Endodermal cell (in vitro differentiated cells): Measurements from ENCODE around the gene MKLN1. TPM values are rescaled to one million over a fixed set of nuclear protein-coding genes. Genes with fewer than 3 reads are reported as not detected.

Experiments
- DNase-seq: peaks from one replicate; pipeline ENCODE4 v3.0.0-alpha.2; 2017
- H3K27ac ChIP-seq: 2 replicates; pipeline ENCODE4 v1.5.1; 2013; ENCODE audit warnings: mild to moderate bottlenecking, low read depth, low read length, moderate library complexity
- H3K27me3 ChIP-seq: 2 replicates; pipeline ENCODE4 v1.6.1; 2013; ENCODE audit warnings: mild to moderate bottlenecking, low read length, moderate library complexity; ENCODE audit not compliant: insufficient read depth, control insufficient read depth, poor library complexity, severe bottlenecking
- H3K36me3 ChIP-seq: 2 replicates; pipeline ENCODE4 v1.7.0; 2013; ENCODE audit warnings: mild to moderate bottlenecking, low read length, moderate library complexity; ENCODE audit not compliant: control insufficient read depth, insufficient read depth
- H3K4me1 ChIP-seq: one replicate; pipeline ENCODE4 v1.7.0; 2013; ENCODE audit warnings: low read length; ENCODE audit not compliant: control insufficient read depth, insufficient read depth
- H3K4me3 ChIP-seq: 2 replicates; pipeline ENCODE4 v1.5.1; 2013; ENCODE audit warnings: mild to moderate bottlenecking, low read length, moderate library complexity
- H3K9ac ChIP-seq: 2 replicates; pipeline ENCODE4 v1.6.1; 2013; ENCODE audit warnings: mild to moderate bottlenecking, low read length, moderate library complexity; ENCODE audit not compliant: poor library complexity, severe bottlenecking; ENCODE audit errors: extremely low read depth
- H3K9me3 ChIP-seq: 2 replicates; pipeline ENCODE4 v1.6.1; 2013; ENCODE audit warnings: mild to moderate bottlenecking, low read length, moderate library complexity; ENCODE audit not compliant: control insufficient read depth
- H3K27ac Mint-ChIP-seq: 2 replicates; pipeline ENCODE4 v1.8.0; 2020; ENCODE audit warnings: mixed read lengths
- H3K27me3 Mint-ChIP-seq: 2 replicates; pipeline ENCODE4 v1.8.0; 2021; ENCODE audit warnings: mild to moderate bottlenecking, mixed read lengths; ENCODE audit not compliant: insufficient read depth
- H3K36me3 Mint-ChIP-seq: 2 replicates; pipeline ENCODE4 v1.8.0; 2020; ENCODE audit warnings: low read depth, mixed read lengths
- H3K4me1 Mint-ChIP-seq: 2 replicates; pipeline ENCODE4 v1.8.0; 2020; ENCODE audit warnings: mixed read lengths
- H3K4me3 Mint-ChIP-seq: 2 replicates; pipeline ENCODE4 v1.8.0; 2020; ENCODE audit warnings: mild to moderate bottlenecking, moderate library complexity, mixed read lengths
- H3K9me3 Mint-ChIP-seq: 2 replicates; pipeline ENCODE4 v1.8.0; 2020; ENCODE audit warnings: mild to moderate bottlenecking, mixed read lengths
- WGBS, 2 experiments: methylation state at CpG; one replicate each; pipeline versions ENCODE4 v1.1.5 to v1.1.7; 2013; ENCODE audit warnings: missing lambda C conversion rate in 2 of 2, mixed read lengths in 1 of 2; ENCODE audit not compliant: insufficient coverage in 1 of 2, insufficient read length in 1 of 2; 5-methylcytosine and 5-hydroxymethylcytosine counted together
- total RNA-seq, 2 donors: library from RNA; stranded (reverse); fragmentation: NEBNext Ultra II Directional in 1 of 2; extraction: Animal tissue kit (Norgen Biotek cat#: 25700) in 1 of 2; gene quantifications; 2 replicates in 1 of 2; 3 replicates in 1 of 2; pipeline ENCODE4 v1.2.1, GENCODE V29; 2021
- TF ChIP-seq, protein P1 (sequence below): fragments of 200-600 bp; sonication (generic); conservative IDR thresholded peaks from 2 replicates; pipeline ENCODE4 v1.5.0; 2021; ENCODE audit warnings: antibody characterized with exemption, mild to moderate bottlenecking

Gene MKLN1
- total RNA-seq, 2 donors from 2014 or later, result 69.3 to 71.8 TPM

DNA sequence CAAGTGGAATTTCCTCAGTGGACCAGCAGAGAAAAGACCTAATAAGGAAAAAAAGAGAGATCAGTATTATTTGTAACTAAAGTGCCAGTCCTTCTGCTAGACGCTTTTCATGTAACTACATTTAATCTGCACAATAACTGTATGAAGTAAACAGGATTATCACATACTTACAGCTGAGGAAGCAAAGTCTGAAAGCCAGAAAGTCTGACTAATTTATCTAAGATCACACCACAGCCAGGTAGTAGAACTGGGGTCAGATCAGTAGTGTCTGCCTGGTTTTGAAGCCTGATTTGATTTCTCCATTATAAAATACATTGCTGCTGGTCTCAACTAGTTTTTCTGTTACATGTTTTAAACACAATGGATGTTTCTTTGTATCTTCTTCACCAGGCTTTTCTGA lies 159.5 kb downstream of the MKLN1 start:
- WGBS, 2 experiments, result 64% methylated on average over 1 of the region's 1 CpG; no CpG with 5 or more reads in 1 of the 2 experiments
- no peak overlapping the region for H3K4me3 ChIP-seq
- Mint-ChIP-seq H3K4me3 (no peak overlapping the region), H3K36me3 (peaks cover 11% of the 10 kb centered on the region), H3K27me3 (no peaks in the 10 kb centered on the region), H3K27ac (peak overlapping the region; percentile 6), H3K9me3 (no peaks in the 10 kb centered on the region), H3K4me1 (peaks cover 9% of the 10 kb centered on the region)
- H3K4me1 ChIP-seq, result peaks cover 7% of the 10 kb centered on the region
- no peaks in the 10 kb centered on the region for H3K9me3 ChIP-seq
- H3K27ac ChIP-seq, result no peak overlapping the region
- no peak overlapping the region for H3K9ac ChIP-seq
- TF ChIP-seq, protein P1, sequence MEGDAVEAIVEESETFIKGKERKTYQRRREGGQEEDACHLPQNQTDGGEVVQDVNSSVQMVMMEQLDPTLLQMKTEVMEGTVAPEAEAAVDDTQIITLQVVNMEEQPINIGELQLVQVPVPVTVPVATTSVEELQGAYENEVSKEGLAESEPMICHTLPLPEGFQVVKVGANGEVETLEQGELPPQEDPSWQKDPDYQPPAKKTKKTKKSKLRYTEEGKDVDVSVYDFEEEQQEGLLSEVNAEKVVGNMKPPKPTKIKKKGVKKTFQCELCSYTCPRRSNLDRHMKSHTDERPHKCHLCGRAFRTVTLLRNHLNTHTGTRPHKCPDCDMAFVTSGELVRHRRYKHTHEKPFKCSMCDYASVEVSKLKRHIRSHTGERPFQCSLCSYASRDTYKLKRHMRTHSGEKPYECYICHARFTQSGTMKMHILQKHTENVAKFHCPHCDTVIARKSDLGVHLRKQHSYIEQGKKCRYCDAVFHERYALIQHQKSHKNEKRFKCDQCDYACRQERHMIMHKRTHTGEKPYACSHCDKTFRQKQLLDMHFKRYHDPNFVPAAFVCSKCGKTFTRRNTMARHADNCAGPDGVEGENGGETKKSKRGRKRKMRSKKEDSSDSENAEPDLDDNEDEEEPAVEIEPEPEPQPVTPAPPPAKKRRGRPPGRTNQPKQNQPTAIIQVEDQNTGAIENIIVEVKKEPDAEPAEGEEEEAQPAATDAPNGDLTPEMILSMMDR, result no peak
- H3K27me3 ChIP-seq, result no peaks in the 10 kb centered on the region
- H3K36me3 ChIP-seq, result peaks cover 29% of the 10 kb centered on the region
- DNase-seq, result no peak

DNA sequence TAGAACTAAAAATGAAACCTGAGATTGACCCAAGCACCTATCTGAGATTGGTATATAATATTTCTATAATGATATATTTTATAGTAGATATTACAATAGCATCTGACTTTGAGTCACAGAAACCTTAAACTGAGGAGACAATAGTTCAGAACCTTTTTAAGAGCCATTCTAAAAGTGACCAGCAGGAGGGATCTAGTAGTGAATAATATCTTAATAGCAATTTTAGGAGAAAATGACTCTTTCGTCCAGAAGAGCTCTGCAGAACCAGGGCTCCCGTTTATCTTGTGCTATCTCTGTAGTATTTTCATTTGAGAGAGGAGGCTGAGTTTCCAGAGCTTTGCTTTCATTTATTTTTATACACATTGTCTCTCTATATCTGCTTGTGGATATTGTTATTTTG lies 160.7 kb downstream of the MKLN1 start:
- Mint-ChIP-seq H3K4me1 (peaks cover 9% of the 10 kb centered on the region), H3K36me3 (peaks cover 10% of the 10 kb centered on the region), H3K9me3 (no peaks in the 10 kb centered on the region), H3K27ac (no peak overlapping the region), H3K27me3 (no peaks in the 10 kb centered on the region), H3K4me3 (no peak overlapping the region)
- Histone ChIP-seq H3K27me3 (no peaks in the 10 kb centered on the region), H3K4me3 (no peak overlapping the region), H3K27ac (no peak overlapping the region), H3K9ac (no peak overlapping the region), H3K9me3 (no peaks in the 10 kb centered on the region), H3K4me1 (peaks cover 3% of the 10 kb centered on the region), H3K36me3 (peaks cover 26% of the 10 kb centered on the region)
- WGBS, 2 experiments, result 93% methylated on average over 2 of the region's 2 CpGs; no CpG with 5 or more reads in 1 of the 2 experiments
- no peak for DNase-seq
- TF ChIP-seq, protein P1, result peak; percentile 66

DNA sequence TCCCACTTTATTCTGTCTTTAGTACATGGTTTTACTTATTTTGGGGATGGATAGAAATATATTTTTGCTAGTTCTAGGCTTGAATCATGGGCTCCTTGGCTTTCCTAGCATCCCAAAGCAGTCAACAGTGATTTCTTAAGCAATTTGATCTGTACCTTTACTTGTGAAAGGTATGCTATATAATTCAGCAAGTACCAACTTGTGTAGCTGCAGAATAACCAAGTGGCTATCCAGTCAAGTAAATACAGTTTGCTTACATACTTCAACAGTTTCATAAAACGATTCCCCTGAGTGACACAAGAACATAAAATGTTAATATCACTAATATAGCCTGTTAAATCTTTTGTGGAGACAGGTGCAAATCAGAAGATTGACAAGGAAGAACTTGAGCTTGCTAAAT lies 161.5 kb downstream of the MKLN1 start:
- DNase-seq, result no peak
- Histone ChIP-seq H3K36me3 (peaks cover 23% of the 10 kb centered on the region), H3K4me1 (peaks cover 3% of the 10 kb centered on the region), H3K9ac (no peak overlapping the region), H3K27ac (no peak overlapping the region), H3K27me3 (no peaks in the 10 kb centered on the region), H3K4me3 (no peak overlapping the region), H3K9me3 (no peaks in the 10 kb centered on the region)
- TF ChIP-seq, protein P1, result no peak
- Mint-ChIP-seq H3K27me3 (no peaks in the 10 kb centered on the region), H3K4me3 (no peak overlapping the region), H3K27ac (no peak overlapping the region), H3K9me3 (no peaks in the 10 kb centered on the region), H3K36me3 (peaks cover 10% of the 10 kb centered on the region), H3K4me1 (peaks cover 9% of the 10 kb centered on the region)
- WGBS, 2 experiments, result 90% methylated on average over 1 of the region's 1 CpG; no CpG with 5 or more reads in 1 of the 2 experiments
